HG03066 (cell line): ENCODE measurements around the gene TNFRSF6B.
"Not testable (repeated sequence)": the region's sequence is repeated elsewhere in the genome, so short reads cannot be mapped to it uniquely, and the experiment has no call there.

Experiments
- ATAC-seq: cut with Tn5 transposase; IDR thresholded peaks from one replicate; pipeline ENCODE4 v1.9.1; 2021; ENCODE audit warnings: low read depth; ENCODE audit not compliant: unreplicated experiment

The TNFRSF6B gene

DNA sequence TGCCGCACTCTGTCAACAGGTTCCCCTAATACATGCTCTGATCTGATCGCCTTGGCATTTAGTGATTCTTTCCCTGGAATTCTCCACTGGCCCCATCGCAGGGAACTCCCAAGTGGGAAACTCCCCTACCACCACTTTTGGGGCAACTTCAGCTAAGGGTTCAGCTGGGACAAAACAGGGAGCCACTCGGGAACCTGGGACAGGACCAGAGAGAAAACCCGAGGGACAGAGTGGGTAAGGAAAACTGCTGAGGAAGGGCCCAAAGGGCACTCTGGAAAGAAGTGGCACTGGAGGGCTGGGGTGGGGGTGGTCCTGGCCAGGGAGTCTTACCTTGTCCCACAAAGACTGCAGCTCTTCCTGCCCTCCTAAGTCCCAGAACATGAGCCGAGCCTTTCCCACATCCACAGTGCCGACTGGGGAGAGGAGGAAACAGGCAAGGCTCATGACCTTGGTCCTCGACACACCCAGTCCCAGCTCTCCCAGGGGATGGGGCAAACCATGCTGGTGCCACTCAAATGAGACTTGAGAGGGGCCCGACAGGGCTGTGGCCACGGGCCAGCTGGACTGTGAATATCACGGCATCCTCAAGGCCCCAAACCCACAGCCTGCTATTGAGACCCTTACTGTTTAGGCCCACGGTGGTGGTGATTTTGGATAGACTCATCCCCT is 9.7 kb downstream of the TNFRSF6B start:
- no peak for ATAC-seq

DNA sequence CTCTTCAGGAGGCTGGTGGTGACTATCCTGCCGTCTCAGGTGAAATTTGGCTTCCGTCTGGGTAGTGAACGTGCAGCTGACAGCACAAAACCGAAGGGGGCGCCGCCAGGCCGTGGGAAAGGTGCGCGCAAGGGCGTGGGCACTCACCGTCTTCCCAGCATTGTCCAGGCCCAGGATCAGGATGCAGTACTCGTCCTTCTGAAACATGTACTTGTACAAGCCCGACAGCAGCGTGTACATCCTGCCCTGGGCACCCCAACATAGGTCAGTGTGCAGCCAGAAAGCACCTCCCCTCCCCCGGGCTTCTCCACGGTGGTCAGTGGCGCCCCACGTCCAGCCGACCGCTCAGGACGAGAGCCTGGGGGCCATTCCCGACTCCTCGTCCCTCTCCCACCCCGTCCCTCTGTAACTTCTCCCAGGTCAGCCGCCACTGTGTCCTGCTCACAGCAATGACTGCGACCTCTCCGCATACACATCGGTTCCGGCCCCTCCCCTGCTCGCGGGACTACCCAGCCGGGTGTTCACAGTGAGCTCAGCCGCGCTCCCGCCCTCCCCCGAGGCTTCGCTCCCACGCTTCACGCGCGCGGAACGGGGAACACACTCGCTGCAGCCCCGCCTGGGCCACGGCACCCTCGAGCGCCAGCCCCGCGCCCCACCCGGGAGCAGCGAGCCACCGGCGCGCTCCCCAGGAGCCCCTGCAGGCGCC is 10.6 kb downstream of the TNFRSF6B start:
- no peak for ATAC-seq

GRCh38 chr20:63707558-63708300 is 11.3 kb downstream of the TNFRSF6B start, which contains the start of the genes ARFRP1 and ZGPAT:
TSS of gene ARFRP1 (minus strand) at chr20:63707976. CDS start at chr20:63707091, 885 bp downstream.
TSS of gene ZGPAT (plus strand) at chr20:63708039. CDS start at chr20:63708581, 542 bp downstream.
- no peak for ATAC-seq

DNA sequence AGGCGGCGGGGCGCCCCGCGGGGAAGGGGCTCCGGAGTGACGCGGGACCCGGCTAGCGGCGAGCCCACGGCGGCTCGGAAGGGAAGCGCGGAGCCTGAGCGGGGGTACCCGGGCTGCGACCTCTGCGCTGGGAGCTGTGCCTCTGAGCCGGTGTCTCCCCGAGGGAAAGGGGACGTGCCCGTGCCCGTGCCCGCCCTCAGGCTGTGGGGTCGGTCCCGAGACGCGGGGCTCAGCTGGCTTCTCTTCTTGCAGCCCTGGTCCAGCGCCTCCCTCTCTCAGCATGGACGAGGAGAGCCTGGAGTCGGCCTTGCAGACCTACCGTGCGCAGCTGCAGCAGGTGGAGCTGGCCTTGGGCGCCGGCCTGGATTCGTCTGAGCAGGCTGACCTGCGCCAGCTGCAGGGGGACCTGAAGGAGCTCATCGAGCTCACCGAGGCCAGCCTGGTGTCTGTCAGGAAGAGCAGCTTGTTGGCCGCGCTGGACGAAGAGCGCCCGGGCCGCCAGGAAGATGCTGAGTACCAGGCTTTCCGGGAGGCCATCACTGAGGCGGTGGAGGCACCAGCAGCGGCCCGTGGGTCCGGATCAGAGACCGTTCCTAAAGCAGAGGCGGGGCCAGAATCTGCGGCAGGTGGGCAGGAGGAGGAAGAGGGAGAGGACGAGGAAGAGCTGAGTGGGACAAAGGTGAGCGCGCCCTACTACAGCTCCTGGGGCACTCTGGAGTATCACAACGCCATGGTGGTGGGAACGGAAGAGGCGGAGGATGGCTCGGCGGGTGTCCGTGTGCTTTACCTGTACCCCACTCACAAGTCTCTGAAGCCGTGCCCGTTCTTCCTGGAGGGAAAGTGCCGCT is 12.1 kb downstream of the TNFRSF6B start:
- no peak for ATAC-seq

- no peak for ATAC-seq
Measured at GRCh38 chr20:63709149-63709527, 12.7 kb downstream of the TNFRSF6B start.

GRCh38 chr20:63711085-63711645 is 14.7 kb downstream of the TNFRSF6B start:
- ATAC-seq = no peak

DNA sequence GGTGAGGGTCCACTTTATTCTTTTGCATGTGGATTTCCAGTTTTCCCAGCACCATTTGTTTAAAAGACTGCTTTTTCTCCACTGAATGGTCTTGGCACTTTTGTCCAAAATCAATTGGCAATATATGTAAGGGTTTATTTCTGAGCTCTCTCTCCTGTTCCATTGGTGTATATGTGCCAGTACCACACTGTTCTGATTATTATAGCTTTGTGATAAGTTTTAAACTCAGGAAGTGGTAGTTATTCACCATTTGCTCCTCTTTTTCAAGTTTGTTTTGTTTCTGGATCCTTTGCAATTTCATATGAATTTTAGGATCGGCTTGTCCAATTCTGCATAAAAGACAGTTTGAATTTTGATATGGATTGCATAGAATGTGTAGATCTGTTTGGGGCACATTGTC is 15.7 kb downstream of the TNFRSF6B start:
- no peak for ATAC-seq

- ATAC-seq = no peak
Measured at GRCh38 chr20:63714858-63715257, 18.4 kb downstream of the TNFRSF6B start.

DNA sequence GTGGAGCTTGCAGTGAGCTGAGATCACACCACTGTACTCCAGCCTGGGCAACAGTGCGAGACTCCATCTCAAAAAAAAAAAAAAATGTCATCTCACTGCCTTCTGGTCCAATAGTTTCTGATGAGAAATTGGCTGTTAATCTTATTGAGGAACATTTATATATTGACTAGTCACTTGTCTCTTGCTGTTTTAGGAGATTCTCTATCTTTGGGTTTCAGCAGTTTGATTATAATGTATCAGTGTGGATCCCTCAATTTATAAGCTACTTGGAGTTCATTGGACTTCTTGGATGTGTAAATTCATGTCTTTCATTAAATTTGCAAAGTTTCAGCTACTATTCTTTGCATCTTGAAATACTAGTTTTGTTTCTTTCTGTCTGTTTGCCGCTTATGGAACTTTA is 22.5 kb downstream of the TNFRSF6B start:
- ATAC-seq = no peak

GRCh38 chr20:63722967-63723622 is 26.6 kb downstream of the TNFRSF6B start:
- ATAC-seq = not testable (repeated sequence)

- not testable (repeated sequence) for ATAC-seq
Measured at GRCh38 chr20:63730189-63730733, 33.8 kb downstream of the TNFRSF6B start.

DNA sequence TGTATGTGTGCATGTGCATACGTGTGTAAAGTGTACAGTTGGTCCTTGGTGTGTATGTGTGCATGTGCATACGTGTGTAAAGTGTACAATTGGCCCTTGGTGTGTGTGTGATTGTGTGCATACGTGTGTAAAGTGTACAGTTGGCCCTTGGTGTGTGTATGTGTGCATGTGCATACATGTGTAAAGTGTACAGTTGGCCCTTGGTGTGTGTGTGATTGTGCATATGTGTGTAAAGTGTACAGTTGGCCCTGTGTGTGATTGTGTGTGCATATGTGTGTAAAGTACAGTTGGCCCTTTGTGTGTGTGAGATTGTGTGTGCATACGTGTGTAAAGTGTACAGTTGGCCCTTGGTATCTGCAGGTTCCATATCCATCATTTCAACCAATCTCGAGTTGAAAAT is 35.0 kb downstream of the TNFRSF6B start:
- no peak for ATAC-seq

DNA sequence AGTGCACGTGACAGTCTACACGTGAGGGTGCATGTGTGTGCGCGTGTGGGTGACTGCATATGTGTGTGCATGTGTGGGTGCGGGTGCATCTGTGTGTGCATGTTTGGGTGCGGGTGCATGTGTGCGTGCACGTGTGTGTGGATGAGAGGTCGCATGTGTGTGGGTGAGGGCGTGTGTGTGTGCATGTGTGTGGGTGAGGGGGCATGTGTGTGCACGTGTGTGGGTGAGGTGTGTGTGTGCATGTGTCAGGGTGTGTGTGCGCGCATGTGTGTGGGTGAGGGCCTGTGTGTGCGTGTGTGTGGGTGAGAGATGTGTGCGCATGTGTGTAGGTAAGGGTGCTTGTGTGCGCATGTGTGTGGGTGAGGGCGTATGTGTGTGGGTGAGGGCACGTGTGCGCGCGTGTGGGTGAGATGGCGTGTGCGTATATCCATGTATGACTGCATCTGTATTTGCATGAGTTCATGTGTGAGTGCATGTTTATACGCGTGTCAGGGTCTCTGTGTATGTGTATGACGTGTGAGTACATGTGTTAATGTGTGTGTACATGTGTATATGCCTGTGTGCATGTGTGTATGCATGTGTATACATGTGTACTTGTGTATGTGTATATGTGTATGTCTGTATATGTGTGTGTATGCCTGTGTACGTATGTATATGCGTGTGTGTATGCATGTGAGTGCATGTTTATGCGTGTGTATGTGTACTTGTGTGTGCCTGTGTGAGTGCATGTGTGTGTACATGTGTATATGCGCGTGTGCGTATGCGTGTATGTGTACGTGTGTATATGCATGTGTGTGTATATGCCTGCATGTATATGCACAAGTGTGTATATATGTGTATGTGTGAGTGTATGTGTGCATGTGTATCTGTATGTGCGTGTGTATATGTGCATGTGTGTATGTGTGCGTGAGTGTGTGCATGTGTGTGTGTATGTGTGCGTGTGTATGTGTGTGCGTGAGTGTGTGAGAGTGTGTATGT is 36.0 kb downstream of the TNFRSF6B start:
- no peak for ATAC-seq

DNA sequence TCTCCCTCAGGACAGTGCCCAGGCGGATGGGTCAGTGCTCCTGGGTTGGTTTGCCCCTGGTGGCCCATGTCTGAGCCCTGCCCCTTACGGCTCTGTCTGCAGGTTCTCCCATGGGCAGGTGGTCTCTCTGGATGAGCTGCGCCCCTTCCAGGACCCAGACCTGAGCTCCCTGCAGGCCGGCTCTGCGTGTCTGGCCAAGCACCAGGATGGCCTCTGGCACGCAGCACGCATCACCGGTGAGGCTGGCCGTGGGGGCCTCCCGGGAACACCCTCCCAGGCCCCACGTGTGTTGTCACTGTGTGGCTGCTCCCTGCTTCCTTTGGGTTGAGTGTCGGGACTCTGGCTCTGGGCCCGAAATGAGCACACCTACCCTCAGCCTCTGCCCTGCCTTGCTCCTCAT is 36.7 kb downstream of the TNFRSF6B start:
- no peak for ATAC-seq

GRCh38 chr20:63733579-63734081 is 37.2 kb downstream of the TNFRSF6B start:
- ATAC-seq = no peak

DNA sequence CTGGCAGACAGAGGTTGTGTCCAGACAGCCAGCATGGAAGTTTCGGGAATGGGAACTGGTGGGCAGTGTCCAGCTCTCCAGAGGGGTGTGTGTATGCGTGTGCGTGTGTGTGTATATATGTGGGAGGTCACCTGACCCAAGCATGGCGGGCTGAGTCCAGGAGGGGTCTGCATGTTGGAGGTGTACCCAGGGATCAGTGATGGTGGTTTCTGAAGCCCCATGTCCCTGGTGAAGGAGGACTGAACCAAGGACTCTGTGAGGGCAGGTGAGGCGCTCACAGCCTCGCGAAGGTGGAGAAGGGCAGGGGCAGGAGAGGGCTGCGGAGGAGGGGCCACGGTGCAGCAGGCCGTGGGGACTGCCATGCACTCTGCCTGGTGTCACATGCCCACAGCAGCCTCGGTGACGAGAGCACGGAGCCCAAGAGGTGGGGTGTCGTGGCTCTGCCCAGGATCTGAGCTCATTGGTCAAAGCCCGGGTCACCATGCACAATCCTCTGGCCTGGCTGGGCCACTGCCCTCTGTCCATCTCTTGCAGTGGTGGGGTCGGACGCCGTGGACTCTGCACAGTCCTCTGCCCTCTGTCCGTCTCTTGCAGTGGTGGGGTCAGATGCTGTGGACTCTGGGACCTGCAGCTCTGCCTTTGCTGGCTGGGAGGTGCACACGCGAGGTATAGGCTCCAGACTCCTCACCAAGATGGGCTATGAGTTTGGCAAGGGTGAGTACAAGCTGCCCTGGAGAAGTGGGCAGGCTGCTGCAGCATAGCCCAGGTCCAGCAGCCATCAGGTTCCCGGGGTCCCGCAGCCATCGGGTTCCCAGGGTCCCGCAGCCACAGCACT is 37.9 kb downstream of the TNFRSF6B start:
- ATAC-seq = no peak
